ENCODE results near the gene WDR5. TPM values are rescaled to one million over a fixed set of nuclear protein-coding genes. Genes with fewer than 3 reads are reported as not detected.

Gene WDR5
- total RNA-seq, 6 donors from 2014 or later = 23.3 to 48.2 (median 27.3) TPM

- peaks cover 0 to 1% (median 0%) of the 10 kb centered on the region in 4 donors for H3K4me1 ChIP-seq
- H3K27ac ChIP-seq = no peak overlapping the region
- no peak overlapping the region for H3K4me3 ChIP-seq
- WGBS, 2 donors = 88 to 96% methylated on average over 2 of the region's 2 CpGs
- TF ChIP-seq POLR2A (IDR thresholded peaks at IDR 0.05) (no peak), POLR2AphosphoS5 (IDR thresholded peaks at IDR 0.05) (no peak), EP300 (IDR thresholded peaks at IDR 0.05) (no peak), CTCF (IDR thresholded peaks at IDR 0.05) (no peak)
- no peaks in the 10 kb centered on the region for H3K36me3 ChIP-seq
- DNase-seq = no peak
- H3K27me3 ChIP-seq = no peaks in the 10 kb centered on the region
- H3K9me3 ChIP-seq = peaks cover 0 to 3% (median 0%) of the 10 kb centered on the region in 4 donors
- ATAC-seq (ENCODE audit: low FRiP score in 2 of 2) = no peak
These were observed 67.3 kb downstream of the WDR5 start for GRCh38 chr9:134203224-134203623.

- Histone ChIP-seq H3K4me1 (peaks cover 0 to 6% (median 2%) of the 10 kb centered on the region in 4 donors), H3K9me3 (peaks cover 0 to 3% (median 0%) of the 10 kb centered on the region in 4 donors), H3K27ac (no peak overlapping the region), H3K27me3 (no peaks in the 10 kb centered on the region), H3K36me3 (no peaks in the 10 kb centered on the region), H3K4me3 (no peak overlapping the region)
- WGBS, 2 donors = 100% methylated on average over 1 of the region's 1 CpG
- no peak for TF ChIP-seq EP300 (IDR thresholded peaks at IDR 0.05)
- ATAC-seq (ENCODE audit: low FRiP score in 2 of 2) (no peak), DNase-seq (no peak)
These were observed 68.2 kb downstream of the WDR5 start for GRCh38 chr9:134204041-134204440.

GRCh38 chr9:134204991-134205578 lies 69.2 kb downstream of the WDR5 start:
- H3K4me1 ChIP-seq = peaks cover 0 to 6% (median 2%) of the 10 kb centered on the region in 4 donors
- ATAC-seq (ENCODE audit: low FRiP score in 2 of 2) (peak in 1 of 2 donors; percentile 28), DNase-seq (no peak)
- H3K36me3 ChIP-seq = no peaks in the 10 kb centered on the region
- 69 to 77% methylated on average over 14 to 15 of the region's 15 CpGs for WGBS, 2 donors
- TF ChIP-seq EP300 (IDR thresholded peaks at IDR 0.05) (no peak), CTCF (IDR thresholded peaks at IDR 0.05) (no peak), POLR2A (IDR thresholded peaks at IDR 0.05) (no peak), POLR2AphosphoS5 (IDR thresholded peaks at IDR 0.05) (no peak)
- peaks cover 0 to 3% (median 0%) of the 10 kb centered on the region in 4 donors for H3K9me3 ChIP-seq
- no peaks in the 10 kb centered on the region for H3K27me3 ChIP-seq
- H3K4me3 ChIP-seq = no peak overlapping the region
- no peak overlapping the region for H3K27ac ChIP-seq

- ATAC-seq (ENCODE audit: low FRiP score in 2 of 2) (peak in 1 of 2 donors; percentile 90), DNase-seq (no peak)
- no peaks in the 10 kb centered on the region for H3K36me3 ChIP-seq
- H3K9me3 ChIP-seq = peaks cover 0 to 3% (median 0%) of the 10 kb centered on the region in 4 donors
- peaks cover 0 to 6% (median 3%) of the 10 kb centered on the region in 4 donors for H3K4me1 ChIP-seq
- no peaks in the 10 kb centered on the region for H3K27me3 ChIP-seq
- TF ChIP-seq EP300 (IDR thresholded peaks at IDR 0.05) = no peak
- H3K27ac ChIP-seq = no peak overlapping the region
- WGBS, 2 donors = 86 to 91% methylated on average over 23 to 24 of the region's 24 CpGs
- H3K4me3 ChIP-seq = no peak overlapping the region
These were observed 69.9 kb downstream of the WDR5 start for GRCh38 chr9:134205672-134206310.

- no peak for DNase-seq
- H3K4me1 ChIP-seq = peaks cover 0 to 6% (median 3%) of the 10 kb centered on the region in 4 donors
- no peak overlapping the region for H3K4me3 ChIP-seq
- no peaks in the 10 kb centered on the region for H3K36me3 ChIP-seq
- TF ChIP-seq EP300 (IDR thresholded peaks at IDR 0.05) = no peak
- no peak for TF ChIP-seq POLR2A (IDR thresholded peaks at IDR 0.05)
- H3K9me3 ChIP-seq = peaks cover 0 to 3% (median 0%) of the 10 kb centered on the region in 4 donors
- WGBS, 2 donors = 90 to 91% methylated on average over 14 to 20 of the region's 20 CpGs
- peak; percentile 12 to 25 for ATAC-seq (ENCODE audit: low FRiP score in 2 of 2)
- no peaks in the 10 kb centered on the region for H3K27me3 ChIP-seq
- no peak overlapping the region for H3K27ac ChIP-seq
These were observed 70.7 kb downstream of the WDR5 start for GRCh38 chr9:134206311-134207300.
